ENCODE data around the gene PAMR1.

PAMR1 gene

DNA sequence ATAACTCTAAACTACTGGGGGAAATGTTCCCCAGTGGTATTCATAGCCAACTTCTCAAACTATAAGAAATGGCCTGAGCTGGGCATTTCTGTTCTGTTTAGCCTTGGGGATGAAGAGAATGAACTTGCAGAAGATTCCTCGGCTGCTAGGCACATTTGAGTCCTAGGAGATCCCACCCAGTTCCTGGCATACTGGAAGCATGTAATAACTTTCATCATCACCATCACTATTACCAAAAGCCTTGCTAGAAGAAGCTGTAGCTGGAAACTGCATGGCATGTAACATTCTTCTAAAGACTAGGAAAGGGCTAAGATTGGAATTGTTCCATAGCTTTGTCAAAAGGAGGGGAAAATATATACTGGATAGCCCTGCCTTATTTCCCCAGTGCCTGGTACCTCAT is 65.9 kb downstream of the PAMR1 start:
- in situ Hi-C loops (cut with MboI; ENCODE audit: low pct_unique_long_range_greater_than_20kb, low sequenced_read_pairs, unreplicated experiment) = no loop called here
- DNase-seq (ENCODE audit: low spot score) = no peak
- TF ChIP-seq, protein P1, sequence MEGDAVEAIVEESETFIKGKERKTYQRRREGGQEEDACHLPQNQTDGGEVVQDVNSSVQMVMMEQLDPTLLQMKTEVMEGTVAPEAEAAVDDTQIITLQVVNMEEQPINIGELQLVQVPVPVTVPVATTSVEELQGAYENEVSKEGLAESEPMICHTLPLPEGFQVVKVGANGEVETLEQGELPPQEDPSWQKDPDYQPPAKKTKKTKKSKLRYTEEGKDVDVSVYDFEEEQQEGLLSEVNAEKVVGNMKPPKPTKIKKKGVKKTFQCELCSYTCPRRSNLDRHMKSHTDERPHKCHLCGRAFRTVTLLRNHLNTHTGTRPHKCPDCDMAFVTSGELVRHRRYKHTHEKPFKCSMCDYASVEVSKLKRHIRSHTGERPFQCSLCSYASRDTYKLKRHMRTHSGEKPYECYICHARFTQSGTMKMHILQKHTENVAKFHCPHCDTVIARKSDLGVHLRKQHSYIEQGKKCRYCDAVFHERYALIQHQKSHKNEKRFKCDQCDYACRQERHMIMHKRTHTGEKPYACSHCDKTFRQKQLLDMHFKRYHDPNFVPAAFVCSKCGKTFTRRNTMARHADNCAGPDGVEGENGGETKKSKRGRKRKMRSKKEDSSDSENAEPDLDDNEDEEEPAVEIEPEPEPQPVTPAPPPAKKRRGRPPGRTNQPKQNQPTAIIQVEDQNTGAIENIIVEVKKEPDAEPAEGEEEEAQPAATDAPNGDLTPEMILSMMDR (IDR thresholded peaks at IDR 0.05; ENCODE audit: extremely low read depth, insufficient read depth, missing control alignments) = no peak

DNA sequence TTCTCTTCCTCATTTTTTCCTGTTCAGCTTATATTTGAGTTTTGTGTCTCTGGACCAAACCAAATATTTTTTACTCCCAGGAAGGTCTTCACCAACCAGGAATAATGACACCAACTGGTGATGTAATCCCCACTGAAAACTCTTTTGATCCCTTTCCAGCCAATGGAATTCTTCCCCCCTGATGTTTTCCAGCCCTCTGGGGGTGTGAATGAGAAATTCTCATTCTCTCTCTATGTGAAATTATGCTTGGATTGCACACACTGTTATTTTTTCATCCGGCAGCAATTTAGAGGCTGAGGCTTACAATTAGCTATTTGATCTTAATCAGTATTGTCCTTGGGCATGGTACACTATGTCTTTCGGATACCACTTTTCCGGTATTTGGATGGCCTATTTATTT is 66.6 kb downstream of the PAMR1 start:
- in situ Hi-C loops (cut with MboI; ENCODE audit: low pct_unique_long_range_greater_than_20kb, low sequenced_read_pairs, unreplicated experiment) = no loop called here
- DNase-seq (ENCODE audit: low spot score) = no peak
- TF ChIP-seq, protein P1 (IDR thresholded peaks at IDR 0.05; ENCODE audit: extremely low read depth, insufficient read depth, missing control alignments) = no peak

DNA sequence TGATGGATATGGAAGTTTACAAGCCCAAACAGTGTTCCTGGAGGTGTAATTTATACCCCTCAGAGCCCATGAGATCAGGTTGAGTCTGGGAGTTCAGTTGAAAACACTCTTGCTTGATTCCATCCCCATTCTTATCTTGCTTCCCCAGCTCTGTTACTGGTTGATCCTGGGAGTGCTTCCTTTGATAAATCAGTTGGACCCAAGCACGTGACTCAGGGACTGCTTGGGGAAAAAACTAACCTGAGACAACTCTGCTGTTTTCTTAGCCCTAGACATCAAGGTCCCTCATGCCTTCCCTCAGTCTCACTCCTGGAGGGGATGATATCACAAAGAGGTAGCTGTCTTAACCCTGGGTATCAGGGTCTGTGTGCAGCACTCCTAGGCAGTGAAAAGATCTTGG is 71.1 kb downstream of the PAMR1 start:
- in situ Hi-C loops (cut with MboI; ENCODE audit: low pct_unique_long_range_greater_than_20kb, low sequenced_read_pairs, unreplicated experiment) = no loop called here
- no peak for DNase-seq (ENCODE audit: low spot score)
- TF ChIP-seq, protein P1 (IDR thresholded peaks at IDR 0.05; ENCODE audit: extremely low read depth, insufficient read depth, missing control alignments) = no peak

DNA sequence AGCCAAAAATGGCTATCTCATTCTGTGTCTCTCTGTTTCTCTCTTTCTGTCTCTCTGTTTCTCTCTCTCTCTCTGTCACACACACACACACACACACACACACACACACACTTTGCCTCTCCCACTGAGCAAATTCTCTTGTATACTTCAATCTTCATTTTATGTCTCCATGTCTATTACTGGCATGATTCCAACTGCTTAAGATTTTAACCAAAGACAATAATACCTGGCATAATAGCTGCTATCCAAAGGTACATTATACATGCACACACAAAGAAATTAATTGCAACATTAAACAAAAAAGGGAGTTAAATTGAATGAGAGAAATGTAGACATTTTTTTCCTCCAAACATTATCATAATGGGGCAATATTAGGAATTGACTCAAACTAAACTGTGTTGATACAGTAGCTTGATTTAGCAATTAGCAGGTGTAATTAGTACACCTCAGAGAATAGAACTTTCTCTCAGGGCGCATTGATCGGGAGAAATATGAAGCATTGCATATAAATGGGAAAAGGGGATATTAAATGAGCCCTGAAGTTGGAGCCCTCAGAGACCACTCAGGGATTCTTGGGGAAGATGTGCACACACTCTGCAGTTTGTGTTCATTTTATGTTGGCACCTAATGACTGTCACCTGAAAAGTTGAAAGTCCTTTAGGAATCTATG is 88.7 kb downstream of the PAMR1 start:
- TF ChIP-seq, protein P1 (IDR thresholded peaks at IDR 0.05; ENCODE audit: extremely low read depth, insufficient read depth, missing control alignments) = no peak
- in situ Hi-C loops (cut with MboI; ENCODE audit: low pct_unique_long_range_greater_than_20kb, low sequenced_read_pairs, unreplicated experiment) = no loop called here

DNA sequence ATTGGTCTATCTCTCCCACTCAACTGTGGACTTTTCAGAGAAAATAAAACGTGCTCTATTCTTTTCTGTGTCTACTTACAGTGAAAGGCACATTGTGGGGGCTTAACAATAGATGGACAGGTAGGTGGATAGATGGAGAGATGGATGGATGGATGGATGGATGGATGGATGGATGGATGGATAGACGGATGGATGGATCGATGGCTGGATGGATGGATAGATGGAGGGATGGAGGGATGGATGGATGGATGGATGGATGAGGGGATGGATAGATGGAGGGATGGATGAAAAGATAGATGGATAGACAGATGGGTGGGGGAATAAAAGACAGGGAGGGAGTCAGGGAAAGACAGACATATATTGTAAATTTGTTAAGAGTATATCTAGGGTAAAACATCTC is 91.8 kb downstream of the PAMR1 start:
- in situ Hi-C loops (cut with MboI; ENCODE audit: low pct_unique_long_range_greater_than_20kb, low sequenced_read_pairs, unreplicated experiment) = no loop called here
- TF ChIP-seq, protein P1 (IDR thresholded peaks at IDR 0.05; ENCODE audit: extremely low read depth, insufficient read depth, missing control alignments) = no peak
- DNase-seq (ENCODE audit: low spot score) = no peak

More for the DNA sequence above, 88.7 kb downstream of the PAMR1 start:
- DNase-seq (ENCODE audit: low spot score) = no peak

DNA sequence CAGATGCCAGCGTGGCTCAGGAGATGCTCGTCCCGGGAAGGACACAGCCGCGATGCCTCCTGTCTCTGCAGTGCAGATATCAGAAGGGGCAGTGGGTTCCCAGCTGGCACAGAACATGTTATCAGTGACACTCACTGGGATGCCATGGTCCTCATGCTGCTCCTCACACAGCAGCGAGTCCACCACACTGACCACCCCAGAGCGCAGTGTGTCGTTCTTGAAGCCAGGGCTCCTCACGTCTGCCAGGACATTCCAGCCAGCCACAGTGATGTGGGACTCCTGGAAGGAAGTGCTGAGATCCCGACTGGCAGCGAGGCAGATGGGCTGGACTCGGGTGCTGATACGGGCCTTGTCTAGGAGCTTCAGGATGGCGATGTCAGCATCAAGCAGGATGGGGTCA is 93.0 kb downstream of the PAMR1 start:
- in situ Hi-C loops (cut with MboI; ENCODE audit: low pct_unique_long_range_greater_than_20kb, low sequenced_read_pairs, unreplicated experiment) = no loop called here
- no peak for DNase-seq (ENCODE audit: low spot score)
- TF ChIP-seq, protein P1 (IDR thresholded peaks at IDR 0.05; ENCODE audit: extremely low read depth, insufficient read depth, missing control alignments) = no peak

All from GM13977 (cell line).